HG03103 (cell line): ENCODE measurements around the gene CHAT.

Source experiments
- ATAC-seq: cut with Tn5 transposase; IDR thresholded peaks from one replicate; pipeline ENCODE4 v1.9.1; 2021; ENCODE audit warnings: low read depth; ENCODE audit not compliant: unreplicated experiment

CHAT gene

GRCh38 chr10:49613882-49614241 lies at the start of gene CHAT:
TSS of gene CHAT (plus strand) at chr10:49614037. CDS start at chr10:49614190, 153 bp downstream.
- no peak for ATAC-seq

GRCh38 chr10:49564461-49565009 lies 49.3 kb upstream of the CHAT start:
- ATAC-seq, result no peak

- no peak for ATAC-seq
These were observed 46.0 kb upstream of the CHAT start for GRCh38 chr10:49567810-49568209.

GRCh38 chr10:49568235-49568634 lies 45.6 kb upstream of the CHAT start:
- no peak for ATAC-seq

- no peak for ATAC-seq
These were observed 44.7 kb upstream of the CHAT start for GRCh38 chr10:49569031-49569631.

- ATAC-seq, result no peak
These were observed 42.4 kb upstream of the CHAT start for GRCh38 chr10:49571388-49571787.

GRCh38 chr10:49572594-49573114 lies 41.2 kb upstream of the CHAT start:
- ATAC-seq, result no peak

- ATAC-seq, result no peak
These were observed 38.3 kb upstream of the CHAT start for GRCh38 chr10:49575489-49576072.

GRCh38 chr10:49577182-49577925 lies 36.5 kb upstream of the CHAT start:
- ATAC-seq, result no peak

- no peak for ATAC-seq
These were observed 35.4 kb upstream of the CHAT start for GRCh38 chr10:49578392-49578791.

- ATAC-seq, result no peak
These were observed 34.2 kb upstream of the CHAT start for GRCh38 chr10:49579621-49580020.

- no peak for ATAC-seq
These were observed 28.4 kb upstream of the CHAT start for GRCh38 chr10:49585387-49585786.

GRCh38 chr10:49587981-49588380 lies 25.9 kb upstream of the CHAT start:
- ATAC-seq, result no peak

GRCh38 chr10:49592726-49593563 lies 20.9 kb upstream of the CHAT start:
- ATAC-seq, result no peak

GRCh38 chr10:49593564-49593875 lies 20.3 kb upstream of the CHAT start:
- no peak for ATAC-seq

- ATAC-seq, result no peak
These were observed 19.8 kb upstream of the CHAT start for GRCh38 chr10:49593998-49594397.

GRCh38 chr10:49594594-49594993 lies 19.2 kb upstream of the CHAT start:
- ATAC-seq, result no peak

- no peak for ATAC-seq
These were observed 18.7 kb upstream of the CHAT start for GRCh38 chr10:49595003-49595712.

- no peak for ATAC-seq
These were observed 17.9 kb upstream of the CHAT start for GRCh38 chr10:49595713-49596492.

GRCh38 chr10:49596493-49596809 lies 17.4 kb upstream of the CHAT start:
- ATAC-seq, result no peak
